Heart left ventricle (tissue), 13 donors: Measurements from ENCODE around the gene NRF1.

ENCODE experiments used
- POLR2A ChIP-seq, 2 donors: fragments of 450-650 bp; IDR thresholded peaks; one replicate each; pipeline ENCODE4 v1.6.1; 2017; ENCODE audit warnings: antibody characterized with exemption in 2 of 2, mild to moderate bottlenecking in 2 of 2, moderate library complexity in 2 of 2
- TF ChIP-seq, protein P1 (sequence below), 12 donors: fragments of 200-600 bp; sonication (generic) in 4 of 12; IDR thresholded peaks; one replicate each; pipeline versions ENCODE4 v1.5.0 to v1.8.0; 2018 to 2022; ENCODE audit warnings: antibody characterized with exemption in 12 of 12, mild to moderate bottlenecking in 5 of 12
- donor health status: ischemic (EF 13 %, LVEDD 7.1; RV severe dilation, severe dysfunction).
- donor health status: DM: no; HTN: yes; CAD: no.
- donor health status: DM: no; HTN: no; CAD: no.
- donor health status: ischemic (EF 25% LVEDD 6.9; RV normal size, moderate dysfunction).
- donor health status: ischemic (EF 25% LVEDD 5.7; RV mildly dilated, moderate dysfunction).
- donor health status: ischemic (EF 35%, LVEDD 5.7; RV mildly dilated, moderate dysfunction).
- donor health status: nonischemic (EF 11% LVEDD 7.7; RV severe dilation, severe dysfunction).
- donor health status: DM: yes; HTN: yes; CAD: no.
- donor health status: PGD.
- donor health status: ischemic (EF 29% LVEDD 5.4; RV normal size, mild dysfunction).
- donor health status: nonischemic (EF 23%, LVEDD 6.1; RV moderate dilation, normal function).

DNA sequence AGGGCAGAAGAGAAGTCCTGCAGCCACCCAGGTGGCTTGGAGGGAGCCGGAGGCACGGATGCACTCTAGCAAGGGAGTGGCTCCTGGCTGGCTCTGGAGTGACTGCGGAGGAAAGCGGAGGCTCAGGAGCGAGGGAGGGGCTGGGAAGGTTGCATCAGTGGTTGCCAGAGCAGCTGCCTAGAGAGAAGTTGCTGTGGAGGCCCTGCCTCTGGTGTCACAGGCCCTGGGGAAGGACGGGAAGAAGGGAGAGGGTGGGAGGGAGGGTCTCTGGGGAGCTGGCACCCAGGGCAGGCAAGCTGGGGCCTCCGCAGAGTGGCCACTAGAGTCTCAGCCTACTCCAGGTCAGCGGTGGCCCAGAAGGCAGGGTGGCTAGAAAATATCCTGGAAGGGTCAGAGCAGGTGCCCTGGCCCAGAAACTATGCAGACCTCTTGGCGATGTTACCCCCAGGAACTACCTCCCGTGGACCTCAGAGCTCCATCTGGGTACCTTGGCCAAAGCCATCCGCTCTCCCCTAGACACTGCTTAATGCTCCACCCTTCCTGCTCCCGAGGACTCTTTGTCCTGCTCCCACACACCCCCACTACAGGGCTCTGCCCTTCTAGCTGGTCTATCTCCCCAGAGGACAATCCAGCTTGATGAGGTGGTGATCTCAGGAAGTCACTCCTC lies 164.3 kb downstream of the NRF1 start:
- TF ChIP-seq, protein P1, sequence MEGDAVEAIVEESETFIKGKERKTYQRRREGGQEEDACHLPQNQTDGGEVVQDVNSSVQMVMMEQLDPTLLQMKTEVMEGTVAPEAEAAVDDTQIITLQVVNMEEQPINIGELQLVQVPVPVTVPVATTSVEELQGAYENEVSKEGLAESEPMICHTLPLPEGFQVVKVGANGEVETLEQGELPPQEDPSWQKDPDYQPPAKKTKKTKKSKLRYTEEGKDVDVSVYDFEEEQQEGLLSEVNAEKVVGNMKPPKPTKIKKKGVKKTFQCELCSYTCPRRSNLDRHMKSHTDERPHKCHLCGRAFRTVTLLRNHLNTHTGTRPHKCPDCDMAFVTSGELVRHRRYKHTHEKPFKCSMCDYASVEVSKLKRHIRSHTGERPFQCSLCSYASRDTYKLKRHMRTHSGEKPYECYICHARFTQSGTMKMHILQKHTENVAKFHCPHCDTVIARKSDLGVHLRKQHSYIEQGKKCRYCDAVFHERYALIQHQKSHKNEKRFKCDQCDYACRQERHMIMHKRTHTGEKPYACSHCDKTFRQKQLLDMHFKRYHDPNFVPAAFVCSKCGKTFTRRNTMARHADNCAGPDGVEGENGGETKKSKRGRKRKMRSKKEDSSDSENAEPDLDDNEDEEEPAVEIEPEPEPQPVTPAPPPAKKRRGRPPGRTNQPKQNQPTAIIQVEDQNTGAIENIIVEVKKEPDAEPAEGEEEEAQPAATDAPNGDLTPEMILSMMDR (IDR thresholded peaks at IDR 0.05), result no peak
- no peak for TF ChIP-seq POLR2A (IDR thresholded peaks at IDR 0.05)
